NCI-H2227 (cell line): ENCODE measurements around the gene ATG14.
"Not testable (repeated sequence)": the region's sequence is repeated elsewhere in the genome, so short reads cannot be mapped to it uniquely, and the experiment has no call there.

Experiments
- DNase-seq: peaks from one replicate; lab custom pipeline; 2025; ENCODE audit not compliant: unreplicated experiment; lab: John Stamatoyannopoulos, UW

The ATG14 gene

GRCh38 chr14:55411426-55412389 is at the start of gene ATG14:
Gene ATG14, minus strand, starts transcription at chr14:55411830. Its CDS starts 8 bp downstream, at chr14:55411822.
- DNase-seq: peak; percentile 89

- DNase-seq: no peak
These were observed 47.3 kb upstream of the ATG14 start for GRCh38 chr14:55458800-55459515.

DNA sequence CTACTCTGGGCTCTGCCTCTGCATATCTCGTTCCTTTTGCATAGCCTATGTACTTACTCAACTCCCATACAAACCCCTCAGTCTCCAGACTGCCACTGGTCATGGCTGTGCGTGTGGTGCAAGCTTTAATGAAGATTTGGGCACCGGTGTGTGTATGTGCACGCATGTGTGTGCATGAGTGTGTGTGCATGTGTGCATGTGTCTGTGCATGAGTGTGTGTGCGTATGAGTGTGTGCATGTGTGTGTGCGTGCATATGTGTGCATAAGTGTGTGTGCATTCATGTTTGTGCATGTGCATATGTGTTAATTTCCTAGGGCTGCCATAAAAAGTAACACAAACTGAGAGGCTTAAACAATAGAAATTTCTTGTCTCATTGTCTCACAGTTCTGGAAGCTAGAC is 45.9 kb upstream of the ATG14 start:
- no peak for DNase-seq

DNA sequence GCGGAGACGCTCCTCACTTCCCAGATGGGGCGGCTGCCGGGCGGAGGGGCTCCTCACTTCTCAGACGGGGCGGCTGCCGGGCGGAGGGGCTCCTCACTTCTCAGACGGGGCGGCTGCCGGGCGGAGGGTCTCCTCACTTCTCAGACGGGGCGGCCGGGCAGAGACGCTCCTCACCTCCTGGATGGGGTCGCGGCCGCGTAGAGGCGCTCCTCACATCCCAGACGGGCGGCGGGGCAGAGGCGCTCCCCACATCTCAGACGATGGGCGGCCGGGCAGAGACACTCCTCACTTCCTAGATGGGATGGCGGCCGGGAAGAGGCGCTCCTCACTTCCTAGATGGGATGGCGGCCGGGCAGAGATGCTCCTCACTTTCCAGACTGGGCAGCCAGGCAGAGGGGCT is 44.8 kb upstream of the ATG14 start:
- DNase-seq: not testable (repeated sequence)

DNA sequence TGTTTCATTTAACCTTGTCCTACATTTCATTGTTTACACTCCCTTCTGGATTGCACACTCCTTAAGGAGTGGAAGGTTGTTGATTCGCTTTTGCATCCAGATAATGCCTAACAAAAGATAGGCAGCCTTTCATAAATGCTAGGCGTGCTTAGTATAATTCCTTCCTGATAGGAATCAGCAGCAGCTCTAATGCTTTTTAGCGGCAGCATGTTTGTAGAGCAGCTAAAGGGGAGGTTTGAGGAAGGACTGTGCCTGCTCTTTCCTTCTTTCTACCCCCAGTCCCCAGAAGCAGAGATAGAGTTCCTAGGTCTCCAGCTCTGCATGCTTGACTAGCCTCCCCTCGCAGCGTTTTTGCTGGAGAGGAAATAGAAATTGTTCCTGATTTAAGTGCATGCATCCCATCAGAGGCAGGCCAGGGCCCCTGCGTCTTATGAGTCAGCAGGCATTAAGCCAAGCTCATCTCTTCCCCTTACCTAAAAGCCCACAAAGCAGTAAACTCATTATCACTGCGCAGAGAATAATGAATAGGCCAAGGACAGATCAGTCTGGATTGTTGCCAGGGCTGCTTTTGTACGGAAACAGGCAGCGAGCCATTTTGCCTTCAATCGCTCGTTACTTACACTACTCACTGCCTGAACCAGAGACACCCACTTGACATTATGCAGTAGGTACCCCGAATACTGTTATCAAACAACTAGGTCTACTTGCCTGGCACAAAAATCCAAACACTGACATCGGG is 42.8 kb upstream of the ATG14 start:
- DNase-seq: peak; percentile 86

DNA sequence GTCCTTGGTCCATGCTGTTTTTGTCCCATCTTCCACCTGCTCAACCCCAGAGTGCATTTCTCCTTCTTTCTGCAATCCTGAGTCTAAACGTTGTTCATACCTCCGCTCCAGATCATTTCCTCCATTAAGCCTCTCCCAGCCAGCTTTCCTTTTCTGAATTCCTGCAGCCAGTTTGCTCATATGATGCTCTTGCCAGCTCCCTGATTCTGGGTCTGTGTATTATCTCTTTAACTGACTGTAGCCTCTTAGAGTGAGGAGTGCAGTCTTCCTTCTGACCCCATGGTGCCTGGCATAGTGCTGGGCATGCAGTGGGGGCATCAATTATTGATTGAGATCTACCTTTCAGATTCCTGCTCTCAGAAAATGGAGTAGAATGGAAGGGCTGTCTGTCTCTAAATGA is 40.3 kb upstream of the ATG14 start:
- DNase-seq: no peak

- no peak for DNase-seq
These were observed 39.8 kb upstream of the ATG14 start for GRCh38 chr14:55451398-55451797.

- no peak for DNase-seq
These were observed 39.4 kb upstream of the ATG14 start for GRCh38 chr14:55450987-55451386.

DNA sequence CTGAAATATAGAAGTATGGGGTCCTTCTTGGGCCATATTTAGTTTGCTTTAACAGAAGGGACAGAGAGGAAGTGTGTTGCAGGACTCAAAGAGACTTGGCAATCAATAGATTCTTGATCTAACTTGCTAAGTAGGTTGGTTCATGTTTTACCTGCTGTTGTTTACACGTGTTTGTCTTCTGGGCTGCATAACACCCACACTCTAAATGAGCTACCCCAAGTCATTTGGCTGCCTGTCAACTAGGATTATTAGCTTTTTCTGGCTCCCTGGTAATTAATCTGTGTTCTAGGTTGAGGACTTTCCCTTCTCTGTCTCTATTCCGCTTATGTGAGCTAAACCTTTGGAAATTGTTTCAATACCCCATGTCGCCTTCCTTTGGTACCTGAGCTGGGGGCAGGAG is 38.9 kb upstream of the ATG14 start:
- no peak for DNase-seq

GRCh38 chr14:55450124-55450523 is 38.5 kb upstream of the ATG14 start:
- DNase-seq: no peak

- DNase-seq: no peak
These were observed 37.5 kb upstream of the ATG14 start for GRCh38 chr14:55449116-55449515.

GRCh38 chr14:55448141-55448614 is 36.5 kb upstream of the ATG14 start:
- no peak for DNase-seq

DNA sequence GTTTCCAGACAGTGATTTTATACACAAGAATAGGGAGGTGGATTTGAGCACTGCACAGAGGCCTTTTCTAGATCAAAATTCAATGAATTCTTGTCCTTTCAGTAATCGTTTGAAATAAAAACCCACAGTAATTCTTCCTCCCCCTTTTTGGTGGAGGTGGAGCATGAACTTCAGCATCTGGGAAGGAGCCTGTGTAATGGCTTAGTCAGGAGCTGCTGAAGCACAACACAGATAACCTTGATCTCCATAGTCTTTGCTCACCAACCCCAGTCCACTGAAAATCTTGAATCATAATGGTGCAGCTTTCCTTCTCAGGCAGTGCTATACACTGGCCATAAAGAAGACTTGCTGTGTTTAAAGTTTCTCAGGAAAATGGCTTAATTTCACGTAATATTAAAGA is 35.2 kb upstream of the ATG14 start:
- DNase-seq: no peak

GRCh38 chr14:55446127-55446736 is 34.6 kb upstream of the ATG14 start:
- DNase-seq: peak; percentile 89

DNA sequence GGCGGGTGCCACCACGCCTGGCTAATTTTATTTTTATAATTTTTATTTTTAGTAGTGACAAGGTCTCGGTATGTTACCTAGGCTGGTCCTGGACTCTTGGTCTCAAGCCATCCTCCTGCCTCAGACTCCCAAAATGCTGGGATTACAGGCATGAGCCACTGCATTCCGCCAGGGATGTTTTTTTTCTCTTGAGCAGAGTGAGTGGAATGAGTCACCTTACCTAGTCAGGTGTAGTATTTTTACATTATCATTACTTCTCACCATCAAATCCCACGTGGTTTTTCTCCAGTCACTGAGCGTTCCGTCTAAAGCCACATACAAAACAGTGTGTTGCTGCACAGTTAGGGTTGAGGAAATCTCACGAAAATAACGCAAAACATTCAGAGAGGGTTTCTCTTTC is 29.7 kb upstream of the ATG14 start:
- no peak for DNase-seq

GRCh38 chr14:55440385-55440784 is 28.8 kb upstream of the ATG14 start, which contains the start of gene TBPL2:
Gene TBPL2, minus strand, starts transcription at chr14:55440616. Its CDS starts 167 bp downstream, at chr14:55440449.
- no peak for DNase-seq

DNA sequence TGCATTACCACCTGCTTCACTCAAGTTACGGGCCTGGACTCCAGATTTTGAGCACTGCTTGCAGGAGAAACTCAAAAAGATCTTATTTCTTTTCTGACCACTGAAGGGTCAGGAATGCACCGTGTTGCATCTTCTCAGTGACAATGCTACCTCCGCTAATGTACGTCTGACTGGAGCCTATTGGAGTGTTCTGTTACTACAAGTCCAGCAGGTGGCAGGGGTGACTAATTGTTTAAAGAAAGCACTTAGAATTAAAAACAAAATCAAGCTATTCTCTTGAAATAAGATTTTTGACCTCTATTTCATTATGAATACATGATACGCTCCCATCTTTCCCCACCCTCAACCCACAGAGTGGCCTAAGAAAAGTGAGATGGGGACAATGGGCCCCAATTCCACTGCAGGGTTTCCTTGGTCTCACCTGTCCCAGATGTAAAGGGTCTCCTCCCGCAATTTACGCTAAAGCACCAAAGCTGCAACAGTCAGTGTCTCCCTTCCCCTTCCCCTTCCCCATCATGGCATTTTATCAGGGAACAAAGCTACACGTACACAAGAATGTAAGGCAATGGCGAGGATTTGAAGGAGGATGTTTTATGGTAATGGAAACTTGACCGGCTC is 26.5 kb upstream of the ATG14 start:
- DNase-seq: peak; percentile 55

GRCh38 chr14:55436931-55437330 is 25.3 kb upstream of the ATG14 start:
- DNase-seq: no peak

DNA sequence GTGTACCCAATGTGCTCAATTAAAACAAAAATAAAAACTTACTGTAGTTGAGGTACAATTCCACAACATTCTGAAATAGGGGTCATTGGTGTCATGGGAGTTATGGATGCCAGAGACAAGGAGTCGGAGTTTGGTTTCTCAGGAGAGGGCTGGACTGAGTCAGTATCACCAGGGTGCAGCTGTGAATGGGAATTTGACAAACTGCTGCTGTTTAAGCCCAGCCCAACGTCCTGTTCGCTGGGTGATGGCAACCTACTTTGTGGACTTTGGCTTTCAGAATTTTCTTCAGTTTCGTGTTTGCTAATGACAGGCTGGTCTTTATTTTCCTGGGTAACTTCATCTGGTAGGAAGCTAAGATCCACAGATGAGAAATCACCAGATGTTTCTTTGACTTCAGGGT is 24.9 kb upstream of the ATG14 start:
- DNase-seq: no peak

GRCh38 chr14:55434805-55435174 is 23.2 kb upstream of the ATG14 start:
- DNase-seq: no peak
